SK-N-SH (cell line): ENCODE measurements around the gene PLEKHM1.
"Not testable (repeated sequence)": the region's sequence is repeated elsewhere in the genome, so short reads cannot be mapped to it uniquely, and the experiment has no call there.

Experiments used
- ELF1 ChIP-seq: IDR thresholded peaks from 2 replicates; pipeline ENCODE4 v1.4.0; 2012
- MXI1 ChIP-seq: IDR thresholded peaks from 2 replicates; pipeline ENCODE4 v1.6.1; 2012; ENCODE audit warnings: mild to moderate bottlenecking, low read depth, low read length, improper control_type of control experiment
- POLR2AphosphoS5 ChIP-seq: IDR thresholded peaks from 2 replicates; pipeline ENCODE4 v1.6.1; 2012; ENCODE audit warnings: low read depth, low read length
- RCOR1 ChIP-seq: fragments of 150-350 bp; IDR thresholded peaks from 2 replicates; pipeline ENCODE4 v1.6.1; 2017; ENCODE audit warnings: antibody characterized with exemption, low read length
- RFX5 ChIP-seq: IDR thresholded peaks from 2 replicates; pipeline ENCODE4 v1.6.1; 2012; ENCODE audit warnings: mild to moderate bottlenecking, improper control_type of control experiment, low read length
- RXRA ChIP-seq: IDR thresholded peaks from 2 replicates; pipeline ENCODE4 v1.4.0; 2012; ENCODE audit warnings: low read depth, mild to moderate bottlenecking, borderline replicate concordance
- SMC3 ChIP-seq: IDR thresholded peaks from 2 replicates; pipeline ENCODE4 v1.6.1; 2012; ENCODE audit warnings: low read depth, low read length, improper control_type of control experiment
- YY1 ChIP-seq: IDR thresholded peaks from 2 replicates; pipeline ENCODE4 v1.4.0; 2012; ENCODE audit warnings: low read depth, mild to moderate bottlenecking
- TF ChIP-seq, protein P1 (sequence below): IDR thresholded peaks from 2 replicates; pipeline ENCODE4 v1.4.0; 2012; ENCODE audit warnings: low read depth
- TF ChIP-seq, protein P2 (sequence below): fragments of 200-600 bp; sonication (generic); IDR thresholded peaks from 2 replicates; pipeline ENCODE4 v1.6.1; 2017; ENCODE audit warnings: antibody characterized with exemption, mild to moderate bottlenecking, moderate library complexity
- TF ChIP-seq, protein P3 (sequence below): fragments of 150-350 bp; IDR thresholded peaks from 2 replicates; pipeline ENCODE4 v1.6.1; 2017; ENCODE audit warnings: antibody characterized with exemption, low read length, low read depth, borderline replicate concordance
- TF ChIP-seq, protein P4 (sequence below): IDR thresholded peaks from 2 replicates; pipeline ENCODE4 v1.4.0; 2012; ENCODE audit warnings: low read depth, borderline replicate concordance

DNA sequence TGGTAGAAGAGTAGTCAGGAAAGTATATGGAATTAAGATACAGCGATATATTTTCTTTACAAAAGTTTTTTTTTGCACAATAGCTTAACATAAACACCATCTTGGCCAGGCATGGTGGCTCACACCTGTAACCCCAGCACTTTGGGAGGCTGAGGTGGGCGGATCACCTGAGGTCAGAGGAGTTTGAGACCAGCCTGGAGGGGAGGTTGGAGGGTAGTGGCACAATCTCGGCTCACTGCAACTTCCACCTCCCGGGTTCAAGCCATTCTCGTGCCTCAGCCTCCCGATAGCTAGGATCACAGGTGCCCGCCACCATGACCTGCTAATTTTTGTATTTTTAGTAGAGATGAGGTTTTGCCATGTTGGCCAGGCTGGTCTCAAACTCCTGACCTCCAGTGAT is 47.6 kb upstream of the PLEKHM1 start:
- not testable (repeated sequence) for TF ChIP-seq RFX5, RCOR1, ELF1, RXRA, YY1, POLR2AphosphoS5, MXI1, SMC3
- TF ChIP-seq, protein P1, sequence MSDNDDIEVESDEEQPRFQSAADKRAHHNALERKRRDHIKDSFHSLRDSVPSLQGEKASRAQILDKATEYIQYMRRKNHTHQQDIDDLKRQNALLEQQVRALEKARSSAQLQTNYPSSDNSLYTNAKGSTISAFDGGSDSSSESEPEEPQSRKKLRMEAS: not testable (repeated sequence)
- TF ChIP-seq, protein P2, sequence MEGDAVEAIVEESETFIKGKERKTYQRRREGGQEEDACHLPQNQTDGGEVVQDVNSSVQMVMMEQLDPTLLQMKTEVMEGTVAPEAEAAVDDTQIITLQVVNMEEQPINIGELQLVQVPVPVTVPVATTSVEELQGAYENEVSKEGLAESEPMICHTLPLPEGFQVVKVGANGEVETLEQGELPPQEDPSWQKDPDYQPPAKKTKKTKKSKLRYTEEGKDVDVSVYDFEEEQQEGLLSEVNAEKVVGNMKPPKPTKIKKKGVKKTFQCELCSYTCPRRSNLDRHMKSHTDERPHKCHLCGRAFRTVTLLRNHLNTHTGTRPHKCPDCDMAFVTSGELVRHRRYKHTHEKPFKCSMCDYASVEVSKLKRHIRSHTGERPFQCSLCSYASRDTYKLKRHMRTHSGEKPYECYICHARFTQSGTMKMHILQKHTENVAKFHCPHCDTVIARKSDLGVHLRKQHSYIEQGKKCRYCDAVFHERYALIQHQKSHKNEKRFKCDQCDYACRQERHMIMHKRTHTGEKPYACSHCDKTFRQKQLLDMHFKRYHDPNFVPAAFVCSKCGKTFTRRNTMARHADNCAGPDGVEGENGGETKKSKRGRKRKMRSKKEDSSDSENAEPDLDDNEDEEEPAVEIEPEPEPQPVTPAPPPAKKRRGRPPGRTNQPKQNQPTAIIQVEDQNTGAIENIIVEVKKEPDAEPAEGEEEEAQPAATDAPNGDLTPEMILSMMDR: not testable (repeated sequence)
- TF ChIP-seq, protein P3, sequence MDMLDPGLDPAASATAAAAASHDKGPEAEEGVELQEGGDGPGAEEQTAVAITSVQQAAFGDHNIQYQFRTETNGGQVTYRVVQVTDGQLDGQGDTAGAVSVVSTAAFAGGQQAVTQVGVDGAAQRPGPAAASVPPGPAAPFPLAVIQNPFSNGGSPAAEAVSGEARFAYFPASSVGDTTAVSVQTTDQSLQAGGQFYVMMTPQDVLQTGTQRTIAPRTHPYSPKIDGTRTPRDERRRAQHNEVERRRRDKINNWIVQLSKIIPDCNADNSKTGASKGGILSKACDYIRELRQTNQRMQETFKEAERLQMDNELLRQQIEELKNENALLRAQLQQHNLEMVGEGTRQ: not testable (repeated sequence)
- TF ChIP-seq, protein P4, sequence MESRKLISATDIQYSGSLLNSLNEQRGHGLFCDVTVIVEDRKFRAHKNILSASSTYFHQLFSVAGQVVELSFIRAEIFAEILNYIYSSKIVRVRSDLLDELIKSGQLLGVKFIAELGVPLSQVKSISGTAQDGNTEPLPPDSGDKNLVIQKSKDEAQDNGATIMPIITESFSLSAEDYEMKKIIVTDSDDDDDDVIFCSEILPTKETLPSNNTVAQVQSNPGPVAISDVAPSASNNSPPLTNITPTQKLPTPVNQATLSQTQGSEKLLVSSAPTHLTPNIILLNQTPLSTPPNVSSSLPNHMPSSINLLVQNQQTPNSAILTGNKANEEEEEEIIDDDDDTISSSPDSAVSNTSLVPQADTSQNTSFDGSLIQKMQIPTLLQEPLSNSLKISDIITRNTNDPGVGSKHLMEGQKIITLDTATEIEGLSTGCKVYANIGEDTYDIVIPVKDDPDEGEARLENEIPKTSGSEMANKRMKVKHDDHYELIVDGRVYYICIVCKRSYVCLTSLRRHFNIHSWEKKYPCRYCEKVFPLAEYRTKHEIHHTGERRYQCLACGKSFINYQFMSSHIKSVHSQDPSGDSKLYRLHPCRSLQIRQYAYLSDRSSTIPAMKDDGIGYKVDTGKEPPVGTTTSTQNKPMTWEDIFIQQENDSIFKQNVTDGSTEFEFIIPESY: not testable (repeated sequence)
